Upper lobe of right lung (tissue), 1 donor: Measurements from ENCODE around the gene DCAF12. TPM values are rescaled to one million over a fixed set of nuclear protein-coding genes. Genes with fewer than 3 reads are reported as not detected.

Experiments used
- ATAC-seq: fragments of 200-7000 bp; cut with Tn5 transposase; one replicate; pipeline ENCODE4 v1.9.1; 2020; ENCODE audit warnings: mild to moderate bottlenecking, moderate library complexity
- DNase-seq: peaks from one replicate; pipeline ENCODE4 v3.0.0-alpha.2; 2020
- H3K27ac ChIP-seq: fragments of 200-600 bp; one replicate; pipeline ENCODE4 v1.8.0; 2022
- H3K27me3 ChIP-seq: fragments of 200-600 bp; one replicate; pipeline ENCODE4 v1.8.0; 2022; ENCODE audit warnings: mild to moderate bottlenecking
- H3K36me3 ChIP-seq: fragments of 200-600 bp; one replicate; pipeline ENCODE4 v1.8.0; 2022
- H3K4me1 ChIP-seq: fragments of 200-600 bp; one replicate; pipeline ENCODE4 v1.8.0; 2022
- H3K4me3 ChIP-seq: fragments of 200-600 bp; one replicate; pipeline ENCODE4 v1.8.0; 2022; ENCODE audit warnings: mild to moderate bottlenecking
- H3K9me3 ChIP-seq: fragments of 200-600 bp; one replicate; pipeline ENCODE4 v1.8.0; 2022
- CTCF ChIP-seq: fragments of 200-600 bp; IDR thresholded peaks from one replicate; pipeline ENCODE4 v1.8.0; 2022; ENCODE audit warnings: antibody characterized with exemption
- intact Hi-C: fragments of 100-400 bp; cut with DNase I; formaldehyde crosslinking; loops from one replicate; pipeline ENCODE4 v1.11.0; 2022
- total RNA-seq: library from RNA; stranded (reverse); fragmentation: NEBNext Ultra II Directional; extraction: Animal tissue kit (Norgen Biotek cat#: 25700); gene quantifications from one replicate; pipeline ENCODE4 v1.2.1, GENCODE V29; 2021
- donor health status: DM: no; HTN: yes; CAD: no; lungs with severe emphysema.

Gene DCAF12
- total RNA-seq, 1 donor from 2014 or later: 31.6 TPM

GRCh38 chr9:34102796-34103195, 23.7 kb downstream of the DCAF12 start:
- intact Hi-C loops: no loop called here
- Histone ChIP-seq H3K27ac (no peak overlapping the region), H3K4me3 (no peak overlapping the region), H3K27me3 (no peaks in the 10 kb centered on the region), H3K36me3 (peaks cover 89% of the 10 kb centered on the region), H3K9me3 (no peaks in the 10 kb centered on the region), H3K4me1 (no peaks in the 10 kb centered on the region)
- no peak for TF ChIP-seq CTCF
- ATAC-seq (no peak), DNase-seq (peak; percentile 25)

GRCh38 chr9:34098307-34098706, 28.2 kb downstream of the DCAF12 start:
- Histone ChIP-seq H3K9me3 (no peaks in the 10 kb centered on the region), H3K36me3 (peaks cover 92% of the 10 kb centered on the region), H3K4me3 (no peak overlapping the region), H3K27me3 (no peaks in the 10 kb centered on the region), H3K4me1 (no peaks in the 10 kb centered on the region), H3K27ac (no peak overlapping the region)
- ATAC-seq: no peak
- intact Hi-C loops: no loop called here
- TF ChIP-seq CTCF: no peak
- DNase-seq: no peak

- no peak for DNase-seq
- no peak for ATAC-seq
- Histone ChIP-seq H3K4me3 (no peak overlapping the region), H3K9me3 (no peaks in the 10 kb centered on the region), H3K27me3 (no peaks in the 10 kb centered on the region), H3K27ac (no peak overlapping the region), H3K4me1 (no peaks in the 10 kb centered on the region), H3K36me3 (peaks cover 92% of the 10 kb centered on the region)
- no peak for TF ChIP-seq CTCF
- intact Hi-C loops: no loop called here
Measured at GRCh38 chr9:34097865-34098264, 28.6 kb downstream of the DCAF12 start.

GRCh38 chr9:34096751-34097150, 29.7 kb downstream of the DCAF12 start:
- H3K4me1 ChIP-seq: no peaks in the 10 kb centered on the region
- H3K36me3 ChIP-seq: peaks cover 92% of the 10 kb centered on the region
- H3K9me3 ChIP-seq: no peaks in the 10 kb centered on the region
- intact Hi-C loops: no loop called here
- H3K4me3 ChIP-seq: no peak overlapping the region
- no peak overlapping the region for H3K27ac ChIP-seq
- TF ChIP-seq CTCF: no peak
- ATAC-seq (no peak), DNase-seq (no peak)
- no peaks in the 10 kb centered on the region for H3K27me3 ChIP-seq

GRCh38 chr9:34093578-34093977, 32.9 kb downstream of the DCAF12 start:
- H3K4me3 ChIP-seq: no peak overlapping the region
- peaks cover 100% of the 10 kb centered on the region for H3K36me3 ChIP-seq
- H3K9me3 ChIP-seq: no peaks in the 10 kb centered on the region
- H3K27ac ChIP-seq: no peak overlapping the region
- no peaks in the 10 kb centered on the region for H3K27me3 ChIP-seq
- ATAC-seq (no peak), DNase-seq (no peak)
- no peaks in the 10 kb centered on the region for H3K4me1 ChIP-seq
- intact Hi-C loops: no loop called here
- no peak for TF ChIP-seq CTCF

GRCh38 chr9:34089311-34089710, 37.2 kb downstream of the DCAF12 start:
- no peaks in the 10 kb centered on the region for H3K4me1 ChIP-seq
- H3K36me3 ChIP-seq: peaks cover 88% of the 10 kb centered on the region
- H3K27me3 ChIP-seq: no peaks in the 10 kb centered on the region
- DNase-seq (no peak), ATAC-seq (no peak)
- intact Hi-C loops: no loop called here
- H3K4me3 ChIP-seq: no peak overlapping the region
- no peak for TF ChIP-seq CTCF
- H3K9me3 ChIP-seq: no peaks in the 10 kb centered on the region
- no peak overlapping the region for H3K27ac ChIP-seq
